HG03135 (cell line): Measurements from ENCODE around the gene HPSE2.
"Not testable (repeated sequence)": the region's sequence is repeated elsewhere in the genome, so short reads cannot be mapped to it uniquely, and the experiment has no call there.

Experiments used
- ATAC-seq: cut with Tn5 transposase; IDR thresholded peaks from one replicate; pipeline ENCODE4 v1.9.1; 2021; ENCODE audit warnings: mild to moderate bottlenecking, moderate library complexity; ENCODE audit not compliant: unreplicated experiment

Gene HPSE2

DNA sequence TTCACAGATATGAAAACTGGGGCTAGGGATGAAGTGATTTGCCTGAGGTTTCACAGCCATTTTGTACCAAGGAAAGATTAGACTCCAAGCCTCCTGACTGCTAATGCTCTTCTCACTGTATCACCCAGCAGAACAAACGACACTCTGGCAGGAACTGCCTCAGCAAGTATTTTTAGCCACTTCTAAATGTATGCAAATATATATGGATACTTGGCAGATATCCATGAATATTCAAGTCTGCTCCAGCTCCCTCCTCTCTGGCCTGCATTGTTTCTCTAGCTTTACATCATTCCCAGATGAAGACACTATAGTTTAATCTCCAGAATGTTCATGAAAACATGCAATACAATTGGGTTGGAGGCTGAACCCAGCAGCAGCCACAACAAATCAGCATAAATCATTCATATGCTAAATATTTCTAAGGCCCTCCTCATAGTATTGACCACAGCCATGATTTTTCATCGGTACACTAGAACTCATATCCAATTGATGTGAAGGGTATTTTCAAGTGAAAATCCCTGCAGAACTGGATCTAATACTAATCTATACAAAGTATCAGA lies 65.5 kb downstream of the HPSE2 start:
- no peak for ATAC-seq

- no peak for ATAC-seq
Observed at GRCh38 chr10:99161165-99161564, 74.5 kb downstream of the HPSE2 start.

GRCh38 chr10:99143651-99144050 lies 92.0 kb downstream of the HPSE2 start:
- no peak for ATAC-seq

DNA sequence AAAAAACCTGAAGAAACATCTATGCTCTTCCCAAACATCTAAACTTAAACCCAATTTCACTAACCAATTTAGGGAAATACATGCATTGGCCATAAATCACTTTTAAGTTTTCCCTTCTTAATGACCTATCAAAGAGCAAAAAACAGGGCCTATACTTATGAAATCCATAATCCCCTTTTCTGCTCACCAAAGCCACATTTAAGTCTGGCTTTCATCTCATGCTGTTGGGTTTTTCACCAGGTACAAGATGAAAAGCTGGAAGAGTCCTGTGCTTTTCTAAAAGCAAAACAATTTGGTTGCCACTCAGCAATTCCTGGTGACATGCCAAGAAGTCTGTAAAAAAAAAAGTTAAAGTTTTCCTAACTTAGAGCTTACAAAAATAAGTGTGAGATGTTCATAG lies 92.6 kb downstream of the HPSE2 start:
- ATAC-seq, result no peak

GRCh38 chr10:99132897-99133296 lies 102.8 kb downstream of the HPSE2 start:
- not testable (repeated sequence) for ATAC-seq

- ATAC-seq, result no peak
Observed at GRCh38 chr10:99125879-99126278, 109.8 kb downstream of the HPSE2 start.

GRCh38 chr10:99124376-99124775 lies 111.3 kb downstream of the HPSE2 start:
- ATAC-seq, result no peak

DNA sequence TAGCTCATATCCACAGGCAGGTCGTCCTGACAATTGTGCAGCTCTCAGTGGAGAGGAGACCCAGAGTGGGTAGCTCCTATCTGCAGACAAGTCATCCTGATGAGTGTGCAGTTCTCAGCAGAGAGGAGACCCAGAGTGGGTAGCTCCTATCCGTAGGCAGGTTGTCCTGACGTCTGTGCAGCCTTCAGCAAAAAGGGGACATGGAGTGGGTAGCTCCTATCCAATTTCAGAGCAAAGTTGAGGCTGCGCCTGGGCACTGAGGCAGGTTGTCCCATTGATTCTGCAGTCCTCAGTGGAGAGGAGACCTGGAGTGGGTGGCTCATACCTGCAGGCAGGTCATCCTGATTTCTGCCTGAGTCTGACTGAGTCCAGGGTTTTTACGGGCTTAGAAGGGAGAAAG lies 111.8 kb downstream of the HPSE2 start:
- ATAC-seq, result no peak

- ATAC-seq, result no peak
Observed at GRCh38 chr10:99123336-99123735, 112.3 kb downstream of the HPSE2 start.

DNA sequence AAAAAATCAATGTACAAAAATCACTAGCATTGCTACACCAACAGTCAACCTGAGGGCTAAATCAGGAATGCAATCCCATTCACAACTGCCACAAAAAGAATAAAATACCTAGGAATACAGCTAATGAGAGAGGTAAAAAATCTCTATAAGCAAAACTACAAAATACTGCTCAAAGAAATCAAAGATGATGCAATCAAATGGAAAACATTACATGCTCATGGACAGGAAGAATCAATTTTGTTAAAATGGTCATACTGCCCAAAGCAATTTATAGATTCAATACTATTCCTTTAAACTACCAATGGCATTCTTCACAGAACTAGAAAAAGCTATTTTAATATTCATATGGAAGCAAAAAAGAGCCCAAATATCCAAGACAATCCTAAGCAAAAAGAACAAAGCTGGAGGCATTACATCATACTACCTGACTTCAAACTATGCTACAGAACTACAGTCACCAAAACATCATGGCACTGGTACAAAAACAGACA lies 116.3 kb downstream of the HPSE2 start:
- no peak for ATAC-seq

DNA sequence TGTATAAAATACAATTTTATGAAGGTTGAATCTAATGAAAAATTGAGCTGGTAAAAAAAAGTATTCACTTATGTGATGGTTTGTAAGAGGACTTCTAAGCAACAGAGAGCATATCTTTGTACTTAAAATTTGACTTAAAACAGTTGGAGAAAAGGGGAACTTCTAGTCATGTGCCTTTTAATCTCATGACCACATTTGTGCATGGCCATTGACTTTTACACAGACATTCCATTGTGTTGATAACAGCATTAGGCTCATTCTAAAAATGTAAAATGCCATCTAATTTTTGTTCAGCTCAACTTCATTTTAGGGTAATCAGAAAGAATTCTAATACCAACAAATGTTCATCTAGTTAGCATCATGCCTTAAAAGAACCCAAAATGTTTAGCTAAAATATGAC lies 119.9 kb downstream of the HPSE2 start:
- ATAC-seq, result no peak

DNA sequence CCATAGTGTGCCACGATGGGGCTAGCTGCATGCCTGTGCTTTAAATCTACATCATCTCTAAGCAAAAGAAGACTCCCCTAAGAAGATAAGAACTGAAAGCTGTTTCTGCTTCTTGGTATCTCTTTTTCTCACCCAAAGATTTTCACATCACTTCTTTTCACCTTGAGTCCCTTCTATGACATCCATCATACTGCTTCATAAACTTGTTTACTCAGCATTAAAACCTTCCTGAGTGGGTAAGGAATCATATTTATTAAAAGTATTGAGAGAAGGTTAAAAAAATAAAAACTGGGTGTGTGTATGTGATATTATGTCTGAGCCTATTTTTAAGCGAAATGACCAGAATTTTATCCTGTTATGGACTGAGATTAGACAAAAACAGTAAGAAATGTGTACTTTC lies 150.3 kb downstream of the HPSE2 start:
- ATAC-seq, result no peak

DNA sequence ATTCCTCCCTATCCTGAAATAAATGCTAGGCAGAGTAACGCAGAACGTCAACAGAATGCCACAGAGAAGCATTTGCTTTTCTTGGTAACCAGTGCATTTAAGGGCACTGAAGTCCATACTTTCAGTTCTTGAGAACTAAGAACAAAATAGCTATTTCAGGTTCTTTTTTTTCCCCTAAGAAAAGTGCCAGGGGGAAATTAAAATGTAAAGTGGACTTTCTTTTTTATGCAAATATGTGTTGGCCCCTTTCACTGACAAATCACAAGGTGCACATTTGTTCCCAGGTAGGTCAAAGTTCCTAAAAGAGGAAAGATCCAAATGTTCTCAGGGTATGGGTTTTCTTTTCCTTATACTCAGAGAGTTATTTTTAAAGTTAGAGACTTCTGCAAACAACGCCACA lies 151.5 kb downstream of the HPSE2 start:
- ATAC-seq, result no peak

- ATAC-seq, result no peak
Observed at GRCh38 chr10:99080275-99080945, 155.2 kb downstream of the HPSE2 start.

- no peak for ATAC-seq
Observed at GRCh38 chr10:99062591-99062990, 173.1 kb downstream of the HPSE2 start.

DNA sequence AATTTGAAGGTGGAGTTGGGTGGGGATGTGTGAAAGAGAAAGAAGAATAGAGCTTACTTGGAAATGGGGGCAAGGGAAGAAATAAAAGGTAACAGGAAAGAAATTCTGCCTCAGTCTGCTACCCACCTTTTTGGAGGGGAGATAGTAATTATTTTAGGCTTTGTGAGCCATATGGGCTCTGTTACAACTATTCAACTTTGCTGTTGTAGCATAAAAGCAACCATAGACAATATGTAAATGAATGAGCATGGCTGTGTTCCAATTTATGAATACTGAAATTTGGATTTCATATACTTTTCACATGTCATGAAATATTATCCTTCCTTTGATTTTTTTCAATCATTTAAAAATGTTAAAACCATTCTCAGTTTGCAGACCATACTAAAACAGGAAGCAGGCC lies 176.9 kb downstream of the HPSE2 start:
- no peak for ATAC-seq

DNA sequence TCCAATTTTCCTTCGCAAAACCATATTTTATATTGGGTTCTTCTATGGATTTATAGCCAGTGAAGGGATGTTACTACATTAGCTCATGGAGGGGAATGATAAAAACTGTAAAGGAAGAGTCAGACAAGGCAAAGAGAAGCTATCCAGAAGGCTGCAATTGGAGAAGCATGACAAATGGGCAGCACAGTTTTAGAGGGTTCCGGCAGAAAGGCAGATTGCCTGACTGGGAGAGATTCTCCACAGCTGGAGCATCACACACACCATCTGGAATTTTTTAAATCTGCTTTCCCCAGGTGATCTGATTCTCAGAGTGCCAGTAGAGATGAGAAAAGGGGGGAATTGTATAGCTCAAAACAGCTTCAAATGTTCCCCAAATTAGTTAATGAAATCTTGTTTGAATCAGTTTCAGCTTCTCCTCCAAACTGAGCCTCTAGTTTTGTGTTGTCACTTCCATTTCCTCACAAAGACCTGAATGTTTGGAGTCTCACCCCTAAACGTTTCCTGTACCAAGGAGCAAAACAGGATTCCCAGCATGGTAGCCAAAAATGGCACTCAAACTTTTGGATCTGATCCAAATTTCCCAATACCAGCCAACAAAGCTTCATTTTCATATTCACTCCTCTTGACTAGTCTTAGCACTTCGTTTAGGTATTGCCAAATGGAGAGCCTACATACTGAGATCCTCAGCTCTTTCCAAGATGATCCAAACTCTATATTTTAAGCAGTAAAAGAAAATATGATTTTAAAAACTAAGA lies 177.5 kb downstream of the HPSE2 start:
- ATAC-seq, result no peak

- ATAC-seq, result no peak
Observed at GRCh38 chr10:99045671-99046070, 190.0 kb downstream of the HPSE2 start.

DNA sequence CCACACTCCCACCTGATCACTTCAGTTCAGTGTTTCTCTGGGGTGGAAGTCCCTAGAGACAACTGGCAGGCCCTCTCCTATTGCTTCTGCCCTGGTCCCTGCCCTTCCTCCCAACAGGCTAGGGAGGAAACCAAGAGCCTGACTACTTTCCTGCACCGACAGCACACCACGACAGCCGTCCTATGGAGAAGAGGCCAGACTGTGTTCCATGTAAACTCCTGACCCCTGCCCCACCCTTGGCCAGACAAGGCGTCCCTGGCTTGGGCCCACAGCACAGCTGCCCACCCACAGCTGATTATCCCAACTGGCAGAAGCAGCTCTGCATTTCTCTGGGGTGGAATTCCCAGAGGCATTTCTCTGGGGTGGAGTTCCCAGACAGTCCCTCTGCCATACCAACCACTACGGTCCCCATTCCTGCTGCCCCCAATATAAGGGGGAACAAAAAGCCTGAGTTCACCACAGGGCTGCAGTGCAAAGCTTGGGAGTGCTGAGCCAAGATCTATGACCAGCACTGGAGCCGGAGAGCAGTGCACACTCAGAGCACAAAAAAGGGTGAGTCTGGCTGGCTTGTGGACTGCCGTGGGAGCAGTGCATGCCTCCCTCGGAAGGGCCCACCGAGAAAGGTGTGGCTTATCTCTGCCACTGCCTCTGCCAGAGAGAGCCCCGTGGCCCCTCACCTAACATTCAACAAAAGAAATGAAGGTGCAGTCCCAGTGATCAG lies 193.4 kb downstream of the HPSE2 start:
- ATAC-seq, result no peak

- ATAC-seq, result no peak
Observed at GRCh38 chr10:99041468-99041867, 194.2 kb downstream of the HPSE2 start.

- ATAC-seq, result no peak
Observed at GRCh38 chr10:99013885-99014284, 221.8 kb downstream of the HPSE2 start.
